DOHH2 (cell line): Measurements from ENCODE around the gene OR6C70.

Experiments used
- CTCF ChIP-seq: fragments of 200-600 bp; sonication (generic); IDR thresholded peaks from one replicate; pipeline ENCODE4 v1.5.1; 2014; ENCODE audit warnings: antibody characterized with exemption, mild to moderate bottlenecking, low read depth, low read length; ENCODE audit not compliant: poor library complexity, severe bottlenecking
- EZH2phosphoT487 ChIP-seq: fragments of 200-600 bp; sonication (generic); IDR thresholded peaks from 2 replicates; pipeline ENCODE4 v1.6.1; 2017; ENCODE audit warnings: borderline replicate concordance, mild to moderate bottlenecking, antibody characterized with exemption, low read length, moderate library complexity, mixed read lengths

- TF ChIP-seq CTCF (no peak), EZH2phosphoT487 (no peak)
Measured at GRCh38 chr12:55467836-55468235, 2.1 kb downstream of the OR6C70 start.
